Measurements from ENCODE around the gene CLEC10A.
A peak's percentile ranks its signal among the peaks of the same experiment; 100 is the strongest.

CLEC10A gene

GRCh38 chr17:7035591-7036368 lies 44.3 kb downstream of the CLEC10A start, which contains the start of gene SLC16A13:
TSS of gene SLC16A13 (plus strand) at chr17:7036015. CDS start at chr17:7036383, 368 bp downstream.
- DNase-seq: peak; percentile 92

DNA sequence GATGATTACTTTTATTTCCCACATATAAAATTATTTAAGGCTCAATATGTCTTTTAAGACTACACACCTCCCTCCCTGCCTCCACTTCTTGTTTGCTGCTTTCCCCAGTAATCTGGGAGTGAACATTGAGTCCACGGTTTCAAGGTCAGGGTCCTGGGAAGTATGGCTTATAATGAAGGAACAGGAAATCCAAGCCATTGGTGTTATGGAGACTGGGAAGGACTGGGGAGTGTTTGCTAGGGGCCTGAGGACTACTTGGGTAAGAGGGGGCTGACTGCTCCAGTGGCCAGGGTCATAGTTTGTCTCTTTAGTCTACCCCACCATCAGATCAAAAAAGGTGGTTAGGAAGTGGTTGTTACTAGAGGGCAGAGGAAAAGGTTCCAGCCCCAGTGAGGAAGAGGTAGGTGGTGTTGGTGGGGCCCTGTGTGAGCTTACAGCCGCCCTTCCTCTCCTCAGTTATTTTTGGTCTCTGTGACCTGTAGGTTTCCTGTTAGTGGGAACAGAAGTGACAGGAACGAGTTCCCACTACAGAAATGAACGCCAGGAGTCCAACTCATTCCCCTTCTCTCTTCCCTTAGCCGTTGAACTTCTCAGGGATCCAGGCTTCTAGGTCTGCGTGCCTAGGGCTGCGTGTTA lies 45.0 kb downstream of the CLEC10A start:
- DNase-seq: no peak

DNA sequence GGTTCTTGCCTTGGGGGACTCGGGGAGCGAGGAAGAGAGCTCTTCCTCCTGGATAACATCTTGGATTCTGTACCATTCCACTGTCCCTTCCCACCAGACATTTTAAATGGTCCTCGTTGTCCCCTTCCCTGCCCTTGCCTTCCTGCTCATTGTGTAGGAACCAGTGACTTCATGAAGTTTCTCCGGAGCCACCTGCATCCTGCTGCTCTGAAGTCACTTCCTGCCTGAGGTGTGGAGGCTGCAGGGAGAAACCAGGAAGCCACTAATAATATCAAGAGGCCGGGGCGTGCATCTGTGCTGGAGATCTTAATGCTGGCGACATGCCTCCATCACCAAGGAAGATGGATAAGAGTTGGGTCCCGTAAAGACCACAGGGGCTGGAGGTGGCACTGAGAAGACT lies 50.4 kb downstream of the CLEC10A start:
- DNase-seq: no peak

- DNase-seq: no peak
These were observed 51.0 kb downstream of the CLEC10A start for GRCh38 chr17:7029096-7029495.

DNA sequence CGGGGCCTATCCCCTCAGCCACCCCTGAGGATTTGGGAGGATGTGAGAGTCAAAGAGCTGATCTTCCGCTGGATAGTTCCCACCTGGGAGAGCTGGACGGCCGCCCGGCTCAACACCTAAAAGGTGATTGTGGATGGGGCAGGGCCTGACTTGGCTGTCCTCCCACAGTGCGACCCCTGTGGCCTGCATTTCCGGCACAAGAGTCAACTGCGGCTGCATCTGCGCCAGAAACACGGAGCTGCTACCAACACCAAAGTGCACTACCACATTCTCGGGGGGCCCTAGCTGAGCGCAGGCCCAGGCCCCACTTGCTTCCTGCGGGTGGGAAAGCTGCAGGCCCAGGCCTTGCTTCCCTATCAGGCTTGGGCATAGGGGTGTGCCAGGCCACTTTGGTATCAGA lies 52.7 kb downstream of the CLEC10A start:
- DNase-seq: no peak

DNA sequence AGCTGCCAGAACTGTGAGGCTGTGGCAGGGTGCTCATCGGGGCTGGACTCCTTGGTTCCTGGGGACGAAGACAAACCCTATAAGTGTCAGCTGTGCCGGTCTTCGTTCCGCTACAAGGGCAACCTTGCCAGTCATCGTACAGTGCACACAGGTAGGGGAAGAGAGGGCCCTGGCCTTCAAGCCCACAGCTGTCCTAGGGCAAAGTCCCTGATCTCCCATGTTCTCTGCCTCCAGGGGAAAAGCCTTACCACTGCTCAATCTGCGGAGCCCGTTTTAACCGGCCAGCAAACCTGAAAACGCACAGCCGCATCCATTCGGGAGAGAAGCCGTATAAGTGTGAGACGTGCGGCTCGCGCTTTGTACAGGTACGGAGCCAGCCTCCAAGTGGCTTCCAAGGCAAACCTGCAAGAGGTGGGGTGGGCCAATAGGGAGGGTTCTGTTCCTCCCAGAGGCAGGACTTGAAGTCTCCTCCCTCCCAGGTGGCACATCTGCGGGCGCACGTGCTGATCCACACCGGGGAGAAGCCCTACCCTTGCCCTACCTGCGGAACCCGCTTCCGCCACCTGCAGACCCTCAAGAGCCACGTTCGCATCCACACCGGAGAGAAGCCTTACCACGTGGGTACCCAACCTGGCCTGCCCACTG lies 53.5 kb downstream of the CLEC10A start:
- DNase-seq: no peak

DNA sequence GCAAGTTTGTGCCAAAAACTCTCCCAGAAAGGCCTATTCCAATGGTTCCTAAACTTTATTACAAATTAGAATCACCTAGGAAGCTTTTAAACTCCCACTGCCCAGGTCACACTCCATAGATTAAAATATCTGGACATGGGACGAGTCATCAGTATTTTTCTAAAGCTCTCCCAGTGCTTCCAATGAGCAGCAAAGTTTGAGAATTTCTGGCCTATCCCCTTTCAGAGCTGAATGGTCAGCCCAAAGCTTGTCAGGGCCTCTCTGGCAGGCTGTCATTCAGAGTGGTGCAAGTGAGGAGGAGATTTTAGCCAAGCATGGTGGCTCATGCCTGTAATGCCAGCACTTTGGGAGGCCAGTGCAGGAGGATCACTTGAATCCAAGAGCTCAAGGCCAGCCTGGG lies 54.8 kb downstream of the CLEC10A start:
- no peak for DNase-seq

Data from activated gamma-delta T cell (primary cell).